GM19395 (cell line): ENCODE results near the gene TAS2R5.
"Not testable (repeated sequence)": the region's sequence is repeated elsewhere in the genome, so short reads cannot be mapped to it uniquely, and the experiment has no call there.

Experiments used
- ATAC-seq: cut with Tn5 transposase; IDR thresholded peaks from one replicate; pipeline ENCODE4 v1.9.1; 2021; ENCODE audit warnings: mild to moderate bottlenecking, moderate library complexity; ENCODE audit not compliant: unreplicated experiment

Gene TAS2R5, protein sequence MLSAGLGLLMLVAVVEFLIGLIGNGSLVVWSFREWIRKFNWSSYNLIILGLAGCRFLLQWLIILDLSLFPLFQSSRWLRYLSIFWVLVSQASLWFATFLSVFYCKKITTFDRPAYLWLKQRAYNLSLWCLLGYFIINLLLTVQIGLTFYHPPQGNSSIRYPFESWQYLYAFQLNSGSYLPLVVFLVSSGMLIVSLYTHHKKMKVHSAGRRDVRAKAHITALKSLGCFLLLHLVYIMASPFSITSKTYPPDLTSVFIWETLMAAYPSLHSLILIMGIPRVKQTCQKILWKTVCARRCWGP

DNA sequence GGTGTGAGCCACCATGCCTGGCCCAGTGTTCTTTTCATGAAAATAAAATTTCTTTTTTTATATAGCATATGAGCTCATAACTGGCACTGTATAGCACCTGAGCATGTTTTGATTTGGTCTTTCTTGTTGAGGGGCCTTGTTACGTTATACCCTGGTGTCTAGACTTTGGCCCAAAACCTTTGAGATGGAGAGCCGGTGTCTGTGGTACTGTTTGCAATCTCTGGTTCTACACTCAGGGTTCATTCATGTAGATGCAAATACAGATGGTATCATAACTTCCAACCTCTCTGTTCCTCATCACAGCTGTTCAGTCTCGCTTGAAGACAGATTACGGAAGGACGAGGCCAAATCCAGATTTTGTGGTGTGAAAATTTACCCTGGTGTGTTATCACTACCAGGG is at the start of gene TAS2R5:
Gene TAS2R5 (plus strand): TSS at position 301 of the 400 bp plus-strand sequence. CDS start 145 bp downstream, outside the sequence.
- ATAC-seq: no peak

DNA sequence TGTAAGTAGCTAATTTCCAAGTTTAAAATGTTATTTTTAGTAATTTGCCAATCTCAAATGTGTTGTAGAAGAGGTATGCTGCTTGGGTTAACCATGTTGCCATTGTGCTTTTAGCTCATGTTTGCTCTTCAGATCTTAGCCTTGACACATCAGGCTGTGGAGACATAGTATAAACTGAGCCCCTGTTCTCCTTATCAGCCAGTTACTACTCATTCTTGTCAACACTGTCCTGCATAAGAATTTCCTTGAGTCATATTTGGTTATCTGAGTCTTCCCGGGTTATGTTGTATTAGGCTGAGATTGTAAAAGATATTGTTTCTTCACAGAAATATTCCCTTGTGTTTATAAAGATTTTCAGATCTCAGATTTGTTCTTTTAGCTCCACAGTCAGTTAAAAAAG is 47.8 kb upstream of the TAS2R5 start:
- no peak for ATAC-seq

DNA sequence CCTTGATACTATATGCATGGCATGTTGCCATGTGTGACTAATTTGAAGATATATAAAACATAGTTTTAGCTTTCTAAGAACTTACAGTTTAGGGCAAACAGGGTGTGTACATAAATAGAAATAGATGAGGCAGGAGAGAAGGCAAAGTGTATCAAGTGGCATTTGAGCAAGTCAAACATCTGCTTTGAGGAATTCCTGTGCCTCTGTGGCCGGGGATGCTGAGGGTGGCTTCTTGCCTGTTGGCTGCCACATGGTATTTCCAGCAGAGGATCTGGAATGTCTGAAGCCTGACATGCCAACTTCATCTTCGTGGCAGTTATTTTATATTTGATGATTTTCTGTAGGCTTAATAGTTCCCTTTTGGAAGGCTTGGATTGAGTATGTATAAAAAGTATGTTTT is 45.9 kb upstream of the TAS2R5 start:
- no peak for ATAC-seq

DNA sequence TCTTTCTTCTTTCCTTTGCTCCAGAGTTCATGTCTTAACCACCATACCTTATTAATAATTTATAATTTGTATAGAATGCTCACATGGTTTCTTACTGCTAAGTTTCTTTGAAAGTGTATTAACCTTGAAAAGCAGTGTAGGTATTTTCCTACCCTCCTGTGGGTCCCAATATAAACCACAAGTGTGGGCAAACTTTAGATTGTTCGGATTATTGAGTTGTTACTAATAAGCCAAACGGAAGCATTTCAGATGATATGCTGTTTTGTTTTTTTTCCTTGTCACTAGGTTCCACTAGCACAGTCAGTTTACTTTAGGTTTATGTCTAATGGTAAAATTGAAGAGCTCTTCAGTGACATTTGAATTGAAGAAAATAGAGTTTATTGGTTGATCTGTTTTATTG is 41.6 kb upstream of the TAS2R5 start:
- ATAC-seq: no peak

DNA sequence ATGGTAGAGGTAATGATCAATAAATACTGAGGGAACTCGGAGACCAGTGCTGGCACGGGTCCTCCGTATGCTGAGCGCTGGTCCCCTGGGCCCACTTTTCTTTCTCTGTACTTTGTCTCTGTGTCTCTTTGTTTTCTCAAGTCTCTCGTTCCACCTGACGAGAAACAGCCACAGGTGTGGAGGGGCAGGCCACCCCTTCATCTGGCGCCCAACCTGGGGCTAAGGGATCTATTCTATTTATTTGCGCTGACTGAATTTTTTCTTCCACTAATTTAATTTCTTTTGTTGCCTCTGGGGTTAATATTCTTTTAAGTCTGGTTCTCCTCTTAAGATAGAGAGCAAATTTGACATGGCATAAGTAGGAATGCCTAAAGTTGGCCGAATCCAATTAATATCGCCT is 38.1 kb upstream of the TAS2R5 start:
- not testable (repeated sequence) for ATAC-seq

DNA sequence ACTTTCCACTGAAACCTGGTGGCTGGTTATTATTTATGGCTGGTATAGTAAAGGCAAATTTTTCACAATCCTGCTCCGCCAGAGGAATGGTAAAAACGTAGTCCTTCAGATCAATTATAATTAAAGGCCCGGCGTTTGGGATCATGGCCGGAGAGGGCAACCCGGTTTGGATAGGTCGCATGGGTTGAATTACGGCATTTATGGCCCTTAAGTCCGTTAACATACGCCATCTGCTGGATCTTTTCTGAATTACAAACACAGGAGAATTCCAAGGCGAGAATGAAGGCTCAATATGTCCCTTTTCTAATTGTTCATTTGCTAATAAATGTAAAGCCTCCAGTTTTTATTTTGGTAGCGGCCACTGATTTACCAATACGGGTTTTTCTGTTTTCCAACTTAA is 37.4 kb upstream of the TAS2R5 start:
- no peak for ATAC-seq

DNA sequence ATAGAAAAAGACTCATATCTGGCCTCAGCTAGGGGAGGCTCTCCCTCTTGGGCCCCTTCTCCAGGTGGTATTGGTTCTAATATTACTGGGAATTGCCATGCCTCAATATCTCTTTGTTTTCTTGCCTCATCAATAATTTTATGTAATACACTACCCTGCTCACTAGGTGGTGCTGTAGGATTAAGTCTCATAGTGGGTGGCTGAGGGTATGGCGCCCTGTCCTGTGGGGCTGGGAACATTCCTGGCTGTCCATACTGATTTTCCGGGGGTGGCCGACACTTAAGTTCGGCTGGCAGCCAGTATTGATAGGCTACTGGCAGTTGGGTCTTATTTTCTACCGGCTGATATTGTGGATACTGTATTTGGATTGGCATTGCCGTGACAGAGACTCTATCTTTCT is 35.1 kb upstream of the TAS2R5 start:
- ATAC-seq: no peak

DNA sequence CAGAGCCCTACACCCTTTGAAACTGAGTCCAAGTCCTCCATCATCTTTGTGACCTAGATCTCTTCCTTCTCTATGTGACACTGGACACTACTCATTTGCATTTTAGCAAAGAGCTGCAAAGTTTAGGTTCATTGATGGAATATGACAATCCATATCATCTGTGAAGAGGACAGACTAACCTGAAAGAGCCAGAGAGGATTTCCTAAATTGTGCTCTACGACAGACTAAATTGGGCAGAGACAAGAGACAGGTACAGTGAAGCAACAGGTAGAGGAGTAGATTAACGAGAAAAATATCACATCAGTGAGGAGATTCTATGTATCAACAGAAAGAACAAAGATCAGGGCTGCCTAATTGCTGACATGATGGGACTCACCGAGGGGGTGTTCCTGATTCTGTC is 26.2 kb upstream of the TAS2R5 start, which contains the start of gene TAS2R3:
Gene TAS2R3 (plus strand): TSS at position 301 of the 400 bp plus-strand sequence. CDS start 62 bp downstream, at position 363.
- no peak for ATAC-seq

DNA sequence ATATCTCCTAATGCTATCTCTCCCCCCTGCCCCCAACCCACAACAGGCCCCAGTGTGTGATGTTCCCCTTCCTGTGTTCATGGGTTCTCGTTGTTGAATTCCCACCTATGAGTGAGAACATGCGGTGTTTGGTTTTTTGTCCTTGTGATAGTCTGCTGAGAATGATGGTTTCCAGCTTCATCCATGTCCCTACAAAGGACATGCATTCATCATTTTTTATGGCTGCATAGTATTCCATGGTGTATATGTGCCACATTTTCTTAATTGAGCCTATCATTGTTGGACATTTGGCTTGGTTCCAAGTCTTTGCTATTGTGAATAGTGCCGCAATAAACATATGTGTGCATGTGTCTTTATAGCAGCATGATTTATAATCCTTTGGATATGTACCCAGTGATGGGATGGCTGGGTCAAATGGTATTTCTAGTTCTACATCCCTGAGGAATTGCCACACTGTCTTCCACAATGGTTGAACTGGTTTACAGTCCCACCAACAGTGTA is 19.9 kb upstream of the TAS2R5 start:
- ATAC-seq: not testable (repeated sequence)

DNA sequence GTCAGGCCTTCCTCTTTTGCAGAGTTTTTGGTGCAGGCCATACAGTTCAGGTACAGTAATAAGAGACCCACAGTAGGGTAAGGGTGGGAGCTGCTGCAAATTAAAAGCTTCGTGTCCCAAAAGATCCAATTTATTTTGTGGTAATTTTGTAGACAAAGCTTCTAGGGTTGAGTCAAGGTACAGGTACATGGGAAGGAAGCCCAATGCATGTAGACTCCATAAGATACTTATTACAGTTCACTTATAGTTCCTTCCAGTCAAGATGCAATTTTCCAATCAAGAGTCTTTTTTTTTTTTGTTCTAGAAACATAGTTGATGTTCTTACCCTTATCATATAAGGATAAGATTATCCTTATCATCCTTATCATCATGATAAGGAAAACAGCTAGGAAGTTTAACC is 13.6 kb upstream of the TAS2R5 start, which contains the start of gene TAS2R4:
Gene TAS2R4 (plus strand): TSS at position 301 of the 400 bp plus-strand sequence. CDS start 1,815 bp downstream, outside the sequence.
- no peak for ATAC-seq

DNA sequence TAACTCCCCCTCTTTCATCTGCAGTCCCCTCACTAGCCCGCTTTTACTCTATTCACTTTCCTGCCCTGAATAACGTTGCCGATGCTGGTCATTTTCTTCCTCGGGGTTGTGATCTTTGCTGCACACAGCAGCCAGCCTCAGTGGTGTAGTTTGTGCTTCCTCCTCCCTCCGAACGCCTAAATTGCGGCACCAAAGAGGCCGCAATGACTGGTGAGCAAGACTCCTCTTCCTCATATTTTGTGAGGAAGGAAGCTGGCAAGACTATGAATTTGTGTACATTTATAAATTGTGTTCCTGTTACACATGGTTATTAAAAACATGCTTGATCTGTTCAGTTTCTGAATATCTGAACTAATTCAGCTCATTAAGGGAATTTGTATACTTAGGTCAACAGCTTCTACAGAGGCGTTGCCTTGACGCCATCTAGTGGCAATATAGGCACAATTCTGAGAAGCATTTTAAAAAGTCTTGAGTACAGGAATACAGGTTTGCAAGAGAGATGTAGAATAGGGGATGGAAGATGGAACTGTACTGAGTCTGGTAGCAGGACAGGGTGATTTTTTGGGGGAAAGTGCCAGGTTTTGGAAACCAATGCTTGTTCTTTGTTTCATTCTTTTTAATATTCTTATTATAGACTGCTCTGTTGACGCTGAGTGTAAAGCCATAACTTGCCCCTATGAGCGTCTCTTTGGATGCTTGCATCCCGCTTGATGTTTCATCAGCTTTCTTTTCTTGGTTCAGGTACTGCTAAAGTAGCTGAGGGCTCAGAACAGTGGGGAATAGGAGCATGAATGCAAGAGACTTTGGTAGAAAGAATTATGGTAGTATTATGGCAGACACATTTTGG is 4.1 kb upstream of the TAS2R5 start:
- peak; percentile 75 for ATAC-seq

DNA sequence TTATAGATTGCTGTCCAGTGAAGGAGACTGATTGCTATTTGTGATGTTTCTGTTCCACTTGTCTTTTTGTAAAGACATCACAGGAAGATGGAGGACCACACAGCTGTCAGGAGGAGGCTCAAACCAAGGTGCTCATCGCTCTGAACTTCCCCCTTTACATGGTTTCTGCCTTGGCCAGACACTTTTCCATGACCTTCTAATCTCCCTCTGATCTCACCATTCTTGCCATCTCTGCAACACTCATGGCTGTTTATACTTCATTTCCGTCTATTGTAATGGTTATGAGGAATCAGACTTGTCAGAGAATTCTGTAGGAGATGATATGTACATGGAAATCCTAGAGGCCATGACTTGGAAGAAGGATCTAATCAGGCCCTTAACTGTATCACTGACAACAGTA is 1.7 kb upstream of the TAS2R5 start:
- no peak for ATAC-seq

DNA sequence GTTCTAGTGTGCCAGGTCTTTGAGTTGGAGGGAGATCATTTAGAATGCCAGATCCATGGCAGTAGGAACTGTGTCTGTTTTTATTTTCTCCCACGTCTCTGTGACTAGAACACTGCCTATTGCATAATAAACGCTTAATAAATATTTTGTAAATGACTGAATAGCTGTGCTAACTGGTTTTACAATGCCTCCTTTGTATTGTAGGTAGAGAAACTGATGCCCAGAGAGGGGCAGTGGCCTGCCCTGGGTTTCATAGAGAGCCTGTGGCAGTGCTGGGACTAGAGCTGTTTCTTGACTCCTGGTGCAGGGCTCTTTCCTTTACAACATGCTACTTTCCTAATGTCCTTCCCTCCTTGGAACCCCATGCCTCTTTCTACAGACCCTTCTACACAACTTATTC is 2.5 kb downstream of the TAS2R5 start:
- ATAC-seq: no peak

DNA sequence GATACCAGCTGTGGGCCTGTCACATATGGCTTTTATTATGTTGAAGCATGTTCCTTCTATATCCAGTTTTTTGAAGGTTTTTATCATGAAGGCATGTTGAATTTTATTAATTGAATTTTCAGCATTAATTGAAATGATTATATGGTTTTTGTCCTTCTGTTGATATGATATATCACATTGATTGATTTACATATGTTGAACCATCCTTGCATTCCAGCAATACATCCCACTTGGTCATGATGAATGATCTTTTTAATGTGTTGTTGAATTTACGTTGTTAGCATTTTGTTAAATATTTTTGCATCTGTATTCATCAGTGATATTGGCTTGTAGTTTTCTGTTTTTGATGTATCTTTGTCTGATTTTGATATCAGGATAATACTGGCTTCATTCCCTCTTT is 30.1 kb downstream of the TAS2R5 start:
- no peak for ATAC-seq

DNA sequence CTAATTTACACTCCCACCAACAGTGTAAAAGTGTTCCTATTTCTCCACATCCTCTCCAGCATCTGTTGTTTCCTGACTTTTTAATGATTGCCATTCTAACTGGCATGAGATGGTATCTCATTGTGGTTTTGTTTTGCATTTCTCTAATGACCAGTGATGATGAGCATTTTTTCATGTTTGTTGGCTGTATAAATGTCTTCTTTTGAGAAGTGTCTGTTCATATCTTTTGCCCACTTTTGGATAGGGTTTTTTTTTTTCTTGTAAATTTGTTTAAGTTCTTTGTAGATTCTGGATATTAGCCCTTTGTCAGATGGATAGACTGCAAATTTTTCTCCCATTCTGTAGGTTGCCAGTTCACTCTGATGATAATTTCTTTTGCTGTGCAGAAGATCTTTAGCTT is 32.4 kb downstream of the TAS2R5 start:
- not testable (repeated sequence) for ATAC-seq

DNA sequence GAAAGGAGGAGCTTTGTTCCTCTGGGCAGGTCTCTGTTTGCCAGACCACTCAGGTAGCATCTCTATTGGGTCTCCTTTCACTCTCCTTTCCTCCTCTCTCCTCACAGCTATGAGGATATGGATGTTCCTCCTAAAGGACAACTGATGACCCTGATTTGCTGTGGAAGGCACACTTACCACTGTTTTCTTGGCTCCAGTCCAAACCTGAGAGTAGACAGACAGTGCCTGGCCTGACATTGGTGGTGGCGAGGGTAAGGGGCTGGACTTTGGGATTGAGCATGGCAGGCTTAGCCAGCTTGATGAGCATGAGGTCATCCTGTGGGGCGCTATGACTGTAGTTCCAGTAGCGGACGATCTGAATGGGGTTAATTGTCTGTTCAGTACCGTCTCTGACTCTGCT is 47.7 kb downstream of the TAS2R5 start:
- ATAC-seq: no peak

DNA sequence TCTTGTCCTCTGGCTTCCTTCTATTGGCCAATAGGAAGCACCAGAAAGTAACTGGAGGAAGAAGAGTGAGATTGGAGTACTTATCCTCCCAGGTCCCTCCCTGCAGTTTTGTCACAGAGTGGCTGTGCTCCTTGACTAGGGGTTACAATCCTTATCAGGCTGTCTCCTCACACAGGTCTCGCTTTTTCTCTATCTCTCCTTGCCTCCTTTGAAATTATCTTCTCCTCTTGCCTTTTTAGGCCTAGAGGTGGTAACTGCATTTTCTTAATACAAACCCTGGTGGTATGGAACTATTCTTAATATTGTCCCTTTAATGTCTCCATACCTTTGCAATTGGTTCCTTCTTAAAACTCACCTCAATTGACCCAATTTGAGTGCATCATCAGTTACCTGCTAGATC is 48.6 kb downstream of the TAS2R5 start:
- ATAC-seq: no peak

DNA sequence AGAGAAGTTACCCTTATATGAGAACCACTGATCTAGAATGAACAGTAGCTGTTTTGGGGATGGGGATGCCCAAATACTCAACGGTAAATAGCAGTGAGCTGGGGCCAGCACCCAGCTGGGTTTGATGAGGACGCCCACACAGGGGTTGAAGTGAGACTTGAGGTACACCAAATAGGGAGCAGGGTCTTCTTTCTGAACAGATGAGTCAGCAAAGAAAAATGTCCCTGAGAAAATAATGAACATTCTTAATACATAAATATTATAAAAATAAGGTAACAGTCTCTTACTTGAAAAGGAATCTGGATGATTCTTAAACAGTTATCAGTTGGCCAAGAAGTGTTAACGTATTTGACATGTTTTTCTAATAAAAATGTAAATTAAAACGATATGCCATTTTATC is 49.2 kb downstream of the TAS2R5 start:
- ATAC-seq: no peak

DNA sequence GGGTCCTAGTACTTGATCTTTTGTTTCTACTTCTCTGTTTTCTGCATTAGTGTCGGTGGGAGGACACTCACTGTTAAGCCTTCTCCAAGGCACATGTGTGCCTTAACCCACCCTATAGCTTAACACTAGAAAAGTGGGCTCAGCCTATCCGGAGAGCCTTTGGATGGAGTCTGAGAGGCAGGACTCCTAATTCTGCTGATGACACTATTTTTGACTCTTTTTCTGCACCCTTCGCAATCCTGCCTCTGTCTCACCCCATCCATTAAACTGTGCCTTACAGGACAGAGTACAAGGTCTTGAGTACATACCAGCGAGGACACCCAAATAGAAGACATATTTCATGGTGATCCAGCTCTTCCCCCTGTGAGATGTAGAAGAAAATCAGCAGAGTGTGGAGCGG is 50.7 kb downstream of the TAS2R5 start:
- no peak for ATAC-seq
